Stimulated activated CD4-positive, alpha-beta T cell treated with anti-CD3 and anti-CD28 coated beads, Interleukin-12 subunit alpha, Interleukin-12 subunit beta, amount 100 ng/mL, for 24 hours (primary cell): ENCODE data around the gene RNF182.
"Not testable (repeated sequence)": the region's sequence is repeated elsewhere in the genome, so short reads cannot be mapped to it uniquely, and the experiment has no call there.

Experiments
- DNase-seq, 2 experiments: peaks; one replicate each; pipeline ENCODE4 v3.0.0-alpha.2; 2020; ENCODE audit warnings: low read depth in 2 of 2

The RNF182 gene

DNA sequence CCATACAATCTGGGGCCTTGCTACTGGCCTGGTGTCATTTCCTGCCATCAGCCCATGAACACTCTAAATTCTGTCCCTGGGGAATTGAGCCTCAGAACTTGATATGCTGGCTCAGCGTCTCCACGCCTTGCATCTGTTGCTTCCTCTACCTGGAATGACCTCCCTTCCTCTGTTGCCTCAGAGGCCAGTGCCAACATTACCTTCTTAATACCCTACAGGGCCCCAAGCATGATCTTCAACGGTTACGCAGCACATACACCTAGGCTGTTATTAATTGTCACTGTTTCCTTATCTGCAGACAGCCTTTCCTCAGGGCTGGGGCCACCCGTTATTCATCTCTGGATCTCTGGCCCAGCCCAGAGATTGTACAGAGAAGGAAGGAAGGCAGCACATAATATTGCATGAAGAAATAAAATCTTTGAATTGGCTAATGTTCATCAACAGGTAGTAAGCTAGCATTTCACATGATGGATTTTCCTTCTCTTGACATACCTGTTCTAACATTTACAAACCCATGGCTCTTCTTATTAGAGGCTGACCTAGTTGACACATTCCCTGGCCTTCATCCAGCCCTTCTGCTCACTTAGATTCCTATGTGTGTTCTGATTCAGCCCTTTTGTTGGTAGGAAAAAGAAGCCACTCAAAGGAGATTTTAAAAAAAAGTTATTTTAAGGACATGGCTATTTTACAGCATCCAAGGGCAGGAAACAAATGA lies 8.4 kb upstream of the RNF182 start:
- no peak for DNase-seq

DNA sequence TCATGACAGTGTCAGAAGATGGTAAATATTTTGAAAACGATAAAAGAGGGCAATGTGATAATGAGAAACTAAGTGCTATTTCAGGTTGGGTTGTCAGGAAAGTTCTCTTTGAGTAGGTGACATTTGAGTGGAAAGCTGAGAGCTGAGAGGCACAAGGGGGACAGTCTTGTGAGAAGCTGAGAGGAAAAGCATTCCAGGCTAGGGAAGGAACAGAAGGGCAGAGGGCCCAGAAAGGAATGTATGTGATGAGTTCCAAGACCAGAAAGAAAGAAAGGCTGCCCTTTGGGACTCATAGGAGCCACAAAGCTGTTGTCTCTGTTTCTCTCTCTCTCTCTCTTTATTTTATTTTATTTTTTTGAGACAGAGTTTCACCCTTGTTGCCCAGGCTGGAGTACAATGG lies 7.6 kb upstream of the RNF182 start:
- DNase-seq: no peak

DNA sequence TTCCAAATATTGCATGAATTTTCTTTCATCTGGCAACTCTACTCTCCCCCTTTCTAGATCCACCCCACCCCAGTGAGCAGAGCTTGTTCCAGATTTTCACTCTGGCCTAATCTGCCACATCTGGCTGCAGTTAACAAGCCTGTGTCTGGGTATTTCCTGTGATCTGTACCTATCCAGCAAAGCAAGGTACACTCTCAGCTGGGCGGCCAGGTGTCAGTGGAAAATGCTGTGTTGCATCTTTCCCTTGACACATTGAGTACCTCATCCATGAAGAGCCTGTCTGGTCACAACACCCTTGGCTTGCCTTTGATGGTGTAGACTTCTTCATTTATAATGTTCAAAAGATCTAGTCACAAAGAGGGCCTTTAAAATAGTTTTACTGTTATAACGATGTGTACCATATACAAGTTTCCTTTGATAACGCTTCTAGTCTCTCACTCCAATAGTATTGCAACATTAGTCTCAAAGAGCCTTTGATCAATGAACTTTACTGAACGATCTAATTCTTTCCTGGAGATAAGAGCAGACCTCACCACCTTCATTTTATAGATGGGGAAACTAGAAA lies 6.0 kb upstream of the RNF182 start:
- DNase-seq: no peak

DNA sequence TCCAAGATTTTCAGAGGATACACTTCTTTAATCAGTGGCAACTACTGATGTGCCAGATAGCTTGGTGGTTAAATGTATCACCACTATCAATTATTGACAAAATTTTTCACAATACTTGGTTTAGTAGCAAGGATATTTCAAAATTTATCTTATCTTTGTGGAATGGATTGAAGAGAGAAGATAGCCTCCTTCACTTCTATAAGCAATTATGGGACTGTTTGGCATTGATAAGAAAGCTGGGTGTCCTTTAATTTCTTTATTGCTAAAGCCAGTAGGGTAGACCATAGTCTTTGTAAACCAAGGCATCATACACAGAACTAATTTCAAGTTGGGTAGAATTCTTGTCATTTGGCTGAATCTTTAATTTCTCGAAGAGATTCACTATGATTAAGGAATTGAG lies 4.9 kb upstream of the RNF182 start:
- no peak for DNase-seq

DNA sequence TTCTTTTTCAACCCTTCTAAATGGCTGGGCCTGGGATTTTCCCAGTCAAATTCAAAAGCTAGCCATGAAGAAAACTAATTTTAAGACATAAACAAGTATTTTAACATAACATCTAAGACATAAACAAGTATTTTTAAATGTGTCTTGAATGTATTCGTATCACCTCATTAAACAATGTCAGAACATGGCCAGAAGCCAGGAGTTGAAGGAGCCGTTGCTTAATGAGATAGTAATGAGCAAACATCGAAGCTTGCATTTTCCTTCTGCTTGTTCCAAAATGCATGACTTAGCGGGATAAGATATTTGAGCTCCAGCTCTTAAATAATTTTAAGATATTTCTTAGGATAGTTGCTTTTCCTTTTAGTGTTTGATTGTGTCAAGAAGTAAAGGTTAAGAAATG lies 4.2 kb upstream of the RNF182 start:
- DNase-seq: no peak

DNA sequence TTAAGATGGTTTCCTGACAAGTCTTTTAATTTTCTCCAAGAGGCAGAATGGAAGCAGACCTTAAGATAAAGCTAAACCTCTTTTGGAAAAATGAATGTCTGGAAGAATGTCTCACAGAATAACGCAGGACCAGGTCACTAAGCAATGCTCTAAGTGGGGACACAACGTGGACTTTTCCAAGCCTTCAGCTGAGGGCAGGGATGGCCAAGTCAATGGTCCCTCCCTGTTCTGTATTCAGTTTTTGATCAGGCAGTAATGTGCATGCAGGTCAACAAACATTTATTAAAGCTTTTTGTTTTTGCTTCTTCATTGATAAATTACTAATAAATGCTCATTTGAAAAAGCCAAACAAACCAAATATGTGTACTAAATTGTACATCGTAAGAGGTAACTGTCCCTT lies 2.0 kb upstream of the RNF182 start:
- no peak for DNase-seq

DNA sequence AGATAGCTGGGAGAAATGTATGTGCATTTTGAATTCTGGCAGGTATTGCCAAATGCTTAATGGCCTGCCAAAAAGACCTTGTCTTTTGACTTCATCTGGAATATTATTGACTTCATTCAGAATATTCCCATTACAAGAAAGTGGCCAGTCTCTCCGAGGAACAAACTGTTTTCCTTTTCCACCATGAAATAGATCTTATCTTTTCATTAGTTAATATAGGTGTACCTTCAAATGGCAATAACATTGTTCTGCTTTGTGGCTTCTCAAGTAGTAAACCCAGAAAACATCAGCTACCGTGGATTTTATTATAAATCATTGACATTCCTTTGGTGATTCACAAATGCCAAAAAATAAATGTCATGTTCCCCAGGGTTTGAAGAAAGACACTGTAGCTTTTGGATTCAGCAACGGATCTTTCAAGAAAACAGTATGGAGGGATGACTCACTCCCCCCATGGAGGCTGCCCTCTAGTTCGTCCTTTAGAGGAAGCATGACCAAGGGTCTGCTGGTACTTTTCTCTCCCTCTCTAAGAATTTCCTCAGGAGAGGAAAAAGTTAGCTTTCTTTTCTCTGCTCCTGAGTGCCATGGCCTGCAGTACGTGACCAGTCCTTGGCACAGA lies 1.1 kb upstream of the RNF182 start:
- no peak for DNase-seq

DNA sequence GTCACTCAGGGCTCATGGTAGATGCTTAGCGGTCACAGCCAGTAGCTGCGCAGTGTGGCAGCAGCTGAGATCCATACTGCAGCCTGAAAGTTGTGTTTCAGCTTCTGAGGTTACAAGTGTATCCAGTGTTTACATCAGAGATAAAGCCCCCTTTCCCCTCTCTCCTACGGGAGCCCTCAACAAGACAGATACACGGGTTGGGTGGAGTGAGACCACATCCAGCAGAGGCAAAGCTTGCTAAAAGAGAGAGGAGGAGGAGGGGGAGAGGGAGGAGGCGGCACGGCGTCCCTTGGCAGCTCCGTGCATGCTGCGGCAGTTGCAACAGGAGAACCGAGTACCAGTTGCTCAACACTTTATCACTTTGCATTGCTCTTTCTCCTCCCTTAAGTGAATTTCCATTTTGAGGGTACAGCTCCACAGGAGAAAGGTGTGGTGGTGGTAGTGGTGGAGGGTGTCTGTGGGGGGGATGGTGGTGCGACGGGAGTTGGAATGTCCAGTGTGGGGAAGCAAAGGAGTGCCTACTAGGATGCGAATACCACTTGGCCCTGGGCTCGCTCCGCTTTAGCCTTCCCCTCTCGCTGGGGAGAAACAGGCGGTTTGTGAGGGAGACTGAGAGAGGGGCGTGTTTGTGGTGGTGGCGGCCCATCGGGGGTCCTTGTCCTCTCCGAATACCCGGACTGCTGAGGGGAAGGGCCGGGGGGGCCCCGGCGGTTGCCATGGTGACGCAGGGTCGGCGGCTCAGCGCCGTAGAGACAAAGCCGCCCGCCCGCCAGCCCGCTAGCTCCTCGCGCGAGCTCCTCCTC lies 405 bp upstream of the RNF182 start:
- no peak for DNase-seq

DNA sequence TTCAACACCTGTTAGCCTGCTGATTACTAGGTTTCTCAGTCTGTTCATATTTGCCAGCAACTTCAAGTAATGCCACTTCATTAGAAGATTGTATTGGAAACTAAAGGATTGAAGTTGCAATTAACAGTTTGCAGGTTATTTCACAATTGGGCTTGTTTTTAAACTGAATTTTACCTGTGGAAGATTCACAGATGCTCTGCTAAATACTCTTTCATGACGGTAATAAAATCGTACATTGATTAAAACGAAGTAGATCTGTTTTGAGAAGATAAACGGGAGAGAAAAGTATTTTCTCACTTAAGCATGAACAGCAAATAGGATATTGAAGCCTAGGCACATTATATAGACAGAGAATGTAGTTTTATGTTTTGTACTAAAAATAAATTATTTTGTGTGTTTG lies 1.6 kb downstream of the RNF182 start:
- DNase-seq: no peak

DNA sequence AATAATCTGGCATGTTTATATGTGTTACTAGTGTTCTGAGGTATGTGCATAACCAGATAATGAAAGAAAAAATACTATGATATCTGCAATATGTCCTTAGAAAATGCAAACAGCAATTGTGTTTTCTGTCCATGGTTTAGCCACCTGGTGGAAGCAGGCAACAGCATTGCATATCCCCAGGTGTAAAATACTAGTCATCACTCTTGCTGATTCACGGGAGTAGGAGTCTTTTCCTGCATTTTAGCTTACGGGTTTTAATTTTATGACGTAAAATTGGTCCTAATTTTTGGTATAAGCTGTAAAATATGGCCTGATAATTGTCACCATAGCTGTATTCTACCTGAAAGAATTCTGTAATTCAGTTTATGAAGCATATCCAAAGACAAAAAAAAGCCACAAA lies 2.5 kb downstream of the RNF182 start:
- DNase-seq: no peak

DNA sequence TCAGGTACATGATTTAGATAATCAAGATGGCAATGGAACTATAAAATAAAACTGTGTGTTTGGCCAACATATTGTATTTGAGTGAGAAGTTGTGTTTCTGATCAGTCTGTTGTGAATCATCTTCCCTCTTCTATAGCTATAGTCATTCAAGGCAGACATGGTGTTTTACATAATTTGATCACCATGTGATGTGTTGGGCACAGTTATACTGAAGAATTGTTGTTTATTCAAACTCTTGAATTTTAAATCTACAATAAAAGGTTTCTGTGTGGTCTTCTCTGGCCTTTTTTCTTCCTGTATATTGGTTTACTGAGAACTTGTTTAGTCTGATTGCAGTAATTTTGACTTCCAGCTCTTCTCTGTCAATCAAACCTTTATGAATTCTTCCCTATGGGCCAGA lies 4.4 kb downstream of the RNF182 start:
- DNase-seq: no peak

DNA sequence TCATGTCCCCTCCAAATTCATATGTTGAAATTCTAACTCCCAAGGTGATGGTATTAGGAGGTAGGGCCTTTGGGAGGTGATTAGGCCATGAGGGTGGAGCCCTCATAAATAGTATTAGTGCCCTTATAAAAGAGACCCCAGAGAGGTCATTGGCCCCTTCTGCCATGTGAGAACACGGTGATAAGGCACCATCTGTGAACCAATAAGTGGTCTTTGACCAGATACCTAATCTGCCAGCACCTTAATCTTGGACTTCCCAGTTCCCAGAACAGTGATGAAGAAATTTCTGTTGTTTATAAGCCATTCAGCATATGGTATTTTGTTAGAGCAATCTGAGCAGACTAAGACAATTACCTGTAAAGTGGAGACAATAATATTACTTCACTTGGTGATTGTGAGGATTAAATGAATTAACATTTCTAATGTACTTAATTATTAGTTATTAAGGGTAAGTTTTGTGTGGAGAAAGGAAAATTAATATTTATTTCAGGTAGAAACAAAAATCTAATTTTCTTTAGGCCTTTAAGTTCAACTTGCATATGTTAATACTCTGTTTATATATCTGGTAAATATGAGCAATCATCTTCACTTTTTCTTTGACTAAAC lies 7.1 kb downstream of the RNF182 start:
- no peak for DNase-seq

DNA sequence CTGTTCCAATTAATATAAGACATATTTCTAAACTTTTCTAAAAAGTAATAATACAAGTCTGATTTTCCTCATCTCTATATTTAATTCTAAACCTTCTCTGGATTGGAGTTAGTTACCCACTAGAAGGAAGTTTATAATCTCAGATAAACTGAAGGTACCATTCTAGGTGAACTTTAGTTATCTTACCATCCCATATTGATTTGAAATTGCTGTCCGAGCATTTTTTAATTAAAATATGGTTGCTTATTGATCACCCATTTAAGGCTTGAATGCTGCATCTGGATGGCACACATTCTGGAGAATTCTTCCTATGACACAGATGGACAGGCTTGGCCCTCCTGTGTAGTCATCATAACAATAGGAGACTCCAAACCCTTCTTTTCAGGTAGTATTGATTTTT lies 8.0 kb downstream of the RNF182 start:
- no peak for DNase-seq

DNA sequence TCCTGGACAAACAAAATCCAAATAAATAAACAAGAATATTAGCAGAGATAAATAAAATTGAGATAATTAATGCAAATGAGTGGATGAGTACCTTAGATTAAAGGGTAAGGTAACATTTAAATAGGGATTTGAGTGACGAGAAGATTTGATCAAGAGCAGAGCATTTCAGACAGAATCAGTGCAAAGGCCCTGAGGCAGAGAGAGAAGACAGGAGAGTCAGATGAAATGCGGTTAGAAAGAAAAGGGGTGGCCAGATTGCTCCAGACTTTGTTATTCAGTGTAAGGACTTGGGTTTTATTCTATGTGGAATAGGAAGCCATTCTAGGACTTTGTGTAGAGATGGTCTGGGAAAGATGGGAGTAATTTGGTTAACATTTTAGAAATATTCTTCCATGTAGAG lies 10.0 kb downstream of the RNF182 start:
- DNase-seq: no peak

DNA sequence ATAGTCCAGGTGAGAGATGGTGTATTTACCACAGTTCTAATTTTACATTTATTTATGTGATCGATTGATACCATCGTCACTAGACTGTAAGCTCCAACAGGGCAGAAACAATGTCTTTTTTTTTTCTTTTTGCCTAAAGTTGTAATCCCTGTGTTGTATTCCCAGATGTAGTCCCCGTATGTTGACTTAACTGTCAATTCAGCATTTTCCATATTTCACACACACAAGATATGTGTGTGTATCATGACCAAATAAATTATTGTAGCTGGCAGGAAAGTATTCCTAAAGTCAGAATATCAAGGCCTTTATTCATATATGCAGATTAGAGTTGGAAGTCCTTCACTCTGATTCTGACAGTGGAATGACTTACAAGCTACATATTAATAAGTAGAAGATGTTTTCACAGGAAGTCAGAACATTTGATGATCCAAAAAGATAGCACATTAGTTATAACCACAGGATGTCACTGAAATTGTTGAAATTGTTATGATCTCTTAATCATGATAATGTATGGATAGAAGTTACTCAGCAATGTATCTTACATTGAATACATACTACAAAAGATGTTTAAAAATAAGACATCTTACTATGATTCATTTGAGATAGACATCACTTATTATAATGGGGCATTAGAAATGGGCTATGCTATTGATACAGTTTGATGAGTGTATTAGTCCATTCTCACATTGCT lies 10.6 kb downstream of the RNF182 start:
- no peak for DNase-seq

DNA sequence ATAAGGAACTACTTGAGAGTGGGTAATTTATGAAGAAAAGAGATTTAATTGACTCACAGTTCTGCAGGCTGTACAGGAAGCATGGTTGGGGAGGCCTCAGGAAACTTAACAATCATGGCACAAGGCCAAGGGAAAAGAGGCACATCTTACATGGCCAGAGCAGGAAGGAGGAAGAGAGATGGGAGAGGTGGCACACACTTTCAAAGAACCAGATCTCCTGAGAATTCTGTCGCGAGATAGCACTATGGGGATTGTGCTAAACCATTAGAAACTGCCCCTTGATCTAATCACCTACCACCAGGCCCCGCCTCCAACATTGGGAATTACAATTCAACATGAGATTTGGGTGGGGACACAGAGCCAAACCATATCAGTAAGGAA lies 11.1 kb downstream of the RNF182 start:
- not testable (repeated sequence) for DNase-seq

DNA sequence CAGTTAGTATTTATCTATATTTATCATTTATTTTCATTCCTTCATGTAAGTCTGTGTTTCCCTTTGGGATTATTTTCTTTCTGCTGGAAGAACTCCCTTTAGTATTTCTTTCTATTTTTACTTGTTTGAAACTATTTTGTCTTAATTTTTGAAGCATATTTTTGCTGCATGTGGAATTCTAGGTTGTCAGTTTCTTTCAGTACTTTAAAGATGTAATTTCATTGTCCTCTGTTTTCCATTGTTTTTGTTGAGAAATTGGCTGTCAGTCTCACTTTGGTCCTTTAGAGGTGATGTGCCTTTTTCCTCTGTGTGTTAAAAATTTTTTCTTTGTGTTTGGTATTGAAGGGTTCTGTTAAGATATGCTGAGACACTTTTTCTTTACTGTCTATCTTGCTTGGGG lies 17.1 kb downstream of the RNF182 start:
- DNase-seq: no peak

DNA sequence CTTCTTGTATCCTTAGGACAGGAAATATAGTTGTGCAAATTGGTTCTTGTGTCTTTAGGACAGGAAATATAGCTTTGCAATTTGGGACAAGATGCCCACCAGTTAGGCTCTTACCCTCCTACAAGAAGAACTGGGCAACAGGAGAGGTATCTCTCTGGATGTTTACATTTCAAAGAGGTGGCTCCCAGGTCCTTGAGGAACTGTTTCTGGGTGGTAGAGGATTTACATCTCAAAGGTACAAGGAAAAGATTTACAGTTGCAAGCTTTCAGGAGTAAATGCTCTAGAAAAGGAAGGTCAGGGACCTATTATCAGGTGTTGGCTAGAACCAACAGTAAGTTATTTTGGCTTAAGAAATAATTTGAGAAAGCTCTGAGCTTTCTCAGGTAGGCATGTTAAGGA lies 19.2 kb downstream of the RNF182 start:
- DNase-seq: no peak

DNA sequence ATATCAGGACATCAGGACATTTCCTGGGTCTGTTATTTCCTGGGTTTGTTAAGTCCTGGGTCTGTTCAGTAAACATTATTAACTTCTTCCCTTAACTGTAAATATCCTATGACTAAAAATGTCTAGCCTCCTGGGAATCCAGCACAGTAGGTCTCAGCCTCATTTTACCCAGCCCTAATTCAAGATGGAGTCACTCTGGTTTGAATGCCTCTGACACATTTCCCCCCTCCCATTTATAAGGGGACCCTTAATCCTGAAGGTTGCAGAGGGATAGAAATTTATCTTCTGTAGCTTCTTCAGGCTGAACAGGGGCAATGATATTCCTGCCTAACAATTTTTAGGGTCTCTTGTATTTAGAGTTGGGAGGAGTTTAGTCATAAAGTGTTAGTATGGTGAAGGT lies 21.8 kb downstream of the RNF182 start:
- no peak for DNase-seq

DNA sequence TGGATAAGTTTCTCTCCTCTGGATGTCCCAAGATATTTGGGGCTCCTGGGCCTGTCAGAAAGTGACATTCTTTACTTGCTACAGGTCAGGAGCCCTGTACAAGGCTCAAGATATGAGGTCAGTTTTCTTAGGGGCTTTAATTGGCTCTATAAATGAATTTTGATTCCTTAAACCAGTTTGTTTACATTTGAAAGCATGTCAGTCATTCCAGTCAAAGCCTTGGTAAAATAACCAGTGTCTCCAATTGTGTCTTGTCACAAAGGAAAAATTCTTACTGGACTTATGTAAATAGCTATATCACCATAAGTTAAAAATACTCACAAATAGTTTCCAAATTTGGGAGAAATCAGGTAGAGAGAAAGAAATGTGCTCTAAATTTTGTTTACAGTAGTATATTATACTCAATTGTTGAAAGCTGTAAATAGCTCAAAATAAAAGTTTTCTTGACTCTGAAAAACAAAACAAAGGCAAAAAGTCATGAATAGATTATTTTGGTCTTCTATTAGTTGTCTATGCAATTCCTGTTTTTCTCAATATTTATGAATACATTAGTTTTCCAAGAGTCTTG lies 22.9 kb downstream of the RNF182 start:
- no peak for DNase-seq

DNA sequence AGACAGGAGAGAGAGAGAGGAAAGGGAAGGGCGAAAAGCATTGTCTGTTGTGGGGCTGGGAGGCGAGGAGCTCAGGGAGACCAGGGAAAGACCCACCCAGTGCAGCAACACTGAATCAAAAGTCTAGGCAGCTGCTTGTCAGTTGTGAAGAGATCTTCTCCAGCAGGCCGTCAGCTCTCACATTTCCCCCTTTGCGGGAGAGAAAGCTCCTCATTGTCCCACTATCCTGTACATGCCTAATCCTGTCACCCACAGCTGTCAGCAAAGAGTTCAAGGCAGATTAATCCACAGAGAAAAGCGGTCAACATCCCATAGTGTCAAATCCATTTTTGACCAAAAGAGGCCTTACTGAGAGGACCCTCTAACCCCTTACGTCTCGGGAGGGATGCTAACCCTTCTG lies 27.3 kb downstream of the RNF182 start:
- no peak for DNase-seq
